ENCODE measurements around the gene PDE1A.

PDE1A gene

DNA sequence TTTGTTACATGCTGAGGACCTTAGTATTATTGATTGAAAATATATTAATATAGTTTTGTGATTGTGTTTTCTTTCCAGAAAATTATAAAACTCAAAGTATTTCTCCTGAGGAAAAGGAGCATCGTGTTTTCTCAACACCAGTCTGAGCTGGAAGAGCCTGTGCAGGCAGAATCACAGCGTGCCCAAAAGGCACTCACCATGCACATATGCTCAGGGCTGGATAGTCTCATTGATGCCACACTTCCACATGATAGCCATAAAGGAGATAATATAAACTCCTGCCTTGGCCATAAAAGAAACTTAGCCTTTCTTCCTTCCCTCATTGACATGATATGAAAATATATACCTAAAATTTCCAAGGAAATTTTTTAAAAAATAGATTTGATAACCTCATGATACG is 4.0 kb downstream of the PDE1A start:
- no peaks in the 10 kb centered on the region for H3K9me2 ChIP-seq (replicated peaks; ENCODE audit: control insufficient read depth, low read length)
- H3F3A ChIP-seq (ENCODE audit: control insufficient read depth, insufficient read depth) = no peaks in the 10 kb centered on the region
- TF ChIP-seq CTCF (IDR thresholded peaks at IDR 0.05; ENCODE audit: low read depth, low read length, poor library complexity, severe bottlenecking) = no peak
- TF ChIP-seq EZH2phosphoT487 (IDR thresholded peaks at IDR 0.05; ENCODE audit: borderline replicate concordance, low read length) = no peak
- H3K4me1 ChIP-seq (ENCODE audit: control insufficient read depth, low read length) = no peaks in the 10 kb centered on the region
- no peak overlapping the region for H3K27ac ChIP-seq (ENCODE audit: low read depth, low read length)
- H3K4me3 ChIP-seq (ENCODE audit: low read length) = no peak overlapping the region
- no peaks in the 10 kb centered on the region for H3K36me3 ChIP-seq (ENCODE audit: control insufficient read depth, low read length)
- H3K27me3 ChIP-seq (ENCODE audit: control insufficient read depth, low read length) = no peaks in the 10 kb centered on the region
- no peak overlapping the region for H3K4me2 ChIP-seq (ENCODE audit: low read length)
- no peaks in the 10 kb centered on the region for H3K79me2 ChIP-seq (ENCODE audit: control insufficient read depth, low read length)
- H4K20me1 ChIP-seq (ENCODE audit: control insufficient read depth, insufficient read depth, low read depth, low read length) = no peaks in the 10 kb centered on the region
- no peaks in the 10 kb centered on the region for H3K9me3 ChIP-seq (ENCODE audit: control insufficient read depth, insufficient read depth, low read length)

DNA sequence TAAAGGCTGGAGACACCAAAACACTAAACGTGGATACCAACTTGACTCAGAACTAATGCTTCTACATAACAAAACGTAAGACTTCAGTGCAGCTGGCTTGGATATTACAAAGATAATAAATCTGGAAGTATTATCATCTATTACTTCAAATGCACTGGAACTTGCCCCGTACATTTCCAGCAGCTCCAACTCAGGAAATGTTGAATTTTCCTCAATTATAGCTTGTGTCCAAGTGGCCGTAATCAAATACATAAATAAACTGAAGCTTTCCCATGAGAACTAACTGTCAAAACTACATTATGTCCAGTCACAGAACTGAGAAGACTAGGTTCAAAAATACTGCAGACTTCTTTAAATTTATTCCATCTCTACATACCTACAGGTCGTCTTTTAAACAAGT is 6.2 kb downstream of the PDE1A start:
- no peak overlapping the region for H3K4me3 ChIP-seq (ENCODE audit: low read length)
- H3K9me2 ChIP-seq (replicated peaks; ENCODE audit: control insufficient read depth, low read length) = no peaks in the 10 kb centered on the region
- no peak overlapping the region for H3K27ac ChIP-seq (ENCODE audit: low read depth, low read length)
- no peaks in the 10 kb centered on the region for H3K9me3 ChIP-seq (ENCODE audit: control insufficient read depth, insufficient read depth, low read length)
- TF ChIP-seq EZH2phosphoT487 (IDR thresholded peaks at IDR 0.05; ENCODE audit: borderline replicate concordance, low read length) = no peak
- no peak for TF ChIP-seq CTCF (IDR thresholded peaks at IDR 0.05; ENCODE audit: low read depth, low read length, poor library complexity, severe bottlenecking)
- no peak overlapping the region for H3K4me2 ChIP-seq (ENCODE audit: low read length)
- H3K79me2 ChIP-seq (ENCODE audit: control insufficient read depth, low read length) = no peaks in the 10 kb centered on the region
- no peaks in the 10 kb centered on the region for H3K36me3 ChIP-seq (ENCODE audit: control insufficient read depth, low read length)
- no peaks in the 10 kb centered on the region for H3F3A ChIP-seq (ENCODE audit: control insufficient read depth, insufficient read depth)
- no peaks in the 10 kb centered on the region for H3K27me3 ChIP-seq (ENCODE audit: control insufficient read depth, low read length)
- no peaks in the 10 kb centered on the region for H3K4me1 ChIP-seq (ENCODE audit: control insufficient read depth, low read length)
- H4K20me1 ChIP-seq (ENCODE audit: control insufficient read depth, insufficient read depth, low read depth, low read length) = no peaks in the 10 kb centered on the region

DNA sequence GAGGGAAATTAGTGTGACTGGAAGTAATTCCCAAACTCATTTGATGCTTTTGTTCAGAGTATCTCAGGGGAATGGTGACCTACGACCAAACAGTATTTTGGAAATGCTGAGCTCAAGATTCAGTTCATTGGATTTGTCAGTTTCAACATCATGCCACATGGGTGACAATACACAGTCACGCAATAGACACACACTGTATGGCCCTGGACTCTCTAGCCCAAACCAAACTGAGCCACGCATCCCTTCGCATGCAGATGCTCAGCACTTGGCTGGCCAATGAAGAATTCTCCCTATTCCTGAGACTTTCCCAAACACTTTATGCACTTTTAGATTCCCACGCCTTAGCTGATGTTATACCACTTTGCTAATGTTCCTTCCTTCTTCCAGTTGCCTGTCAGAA is 10.0 kb downstream of the PDE1A start:
- Histone ChIP-seq H4K20me1 (ENCODE audit: control insufficient read depth, insufficient read depth, low read depth, low read length) (no peaks in the 10 kb centered on the region), H3K27ac (ENCODE audit: low read depth, low read length) (no peak overlapping the region), H3K36me3 (ENCODE audit: control insufficient read depth, low read length) (no peaks in the 10 kb centered on the region), H3K9me2 (replicated peaks; ENCODE audit: control insufficient read depth, low read length) (no peaks in the 10 kb centered on the region), H3K4me3 (ENCODE audit: low read length) (no peak overlapping the region), H3K79me2 (ENCODE audit: control insufficient read depth, low read length) (no peaks in the 10 kb centered on the region), H3K9me3 (ENCODE audit: control insufficient read depth, insufficient read depth, low read length) (no peaks in the 10 kb centered on the region), H3K4me2 (ENCODE audit: low read length) (no peak overlapping the region), H3K27me3 (ENCODE audit: control insufficient read depth, low read length) (no peaks in the 10 kb centered on the region), H3F3A (ENCODE audit: control insufficient read depth, insufficient read depth) (no peaks in the 10 kb centered on the region), H3K4me1 (ENCODE audit: control insufficient read depth, low read length) (no peaks in the 10 kb centered on the region)
- TF ChIP-seq EZH2phosphoT487 (IDR thresholded peaks at IDR 0.05; ENCODE audit: borderline replicate concordance, low read length) (no peak), CTCF (IDR thresholded peaks at IDR 0.05; ENCODE audit: low read depth, low read length, poor library complexity, severe bottlenecking) (no peak)

GRCh38 chr2:182416191-182416590 is 10.6 kb downstream of the PDE1A start:
- H3K79me2 ChIP-seq (ENCODE audit: control insufficient read depth, low read length) = no peaks in the 10 kb centered on the region

More at GRCh38 chr2:182416191-182416590, 10.6 kb downstream of the PDE1A start:
- TF ChIP-seq EZH2phosphoT487 (IDR thresholded peaks at IDR 0.05; ENCODE audit: borderline replicate concordance, low read length) = no peak
- no peak for TF ChIP-seq CTCF (IDR thresholded peaks at IDR 0.05; ENCODE audit: low read depth, low read length, poor library complexity, severe bottlenecking)
- Histone ChIP-seq H3K27ac (ENCODE audit: low read depth, low read length) (no peak overlapping the region), H3K4me1 (ENCODE audit: control insufficient read depth, low read length) (no peaks in the 10 kb centered on the region), H3F3A (ENCODE audit: control insufficient read depth, insufficient read depth) (no peaks in the 10 kb centered on the region), H3K4me3 (ENCODE audit: low read length) (no peak overlapping the region), H3K9me2 (replicated peaks; ENCODE audit: control insufficient read depth, low read length) (no peaks in the 10 kb centered on the region), H3K27me3 (ENCODE audit: control insufficient read depth, low read length) (no peaks in the 10 kb centered on the region), H3K4me2 (ENCODE audit: low read length) (no peak overlapping the region), H3K9me3 (ENCODE audit: control insufficient read depth, insufficient read depth, low read length) (no peaks in the 10 kb centered on the region), H4K20me1 (ENCODE audit: control insufficient read depth, insufficient read depth, low read depth, low read length) (no peaks in the 10 kb centered on the region), H3K36me3 (ENCODE audit: control insufficient read depth, low read length) (no peaks in the 10 kb centered on the region)

Measured in DOHH2 (cell line).